ENCODE measurements around the gene SRRM2.

SRRM2 gene

DNA sequence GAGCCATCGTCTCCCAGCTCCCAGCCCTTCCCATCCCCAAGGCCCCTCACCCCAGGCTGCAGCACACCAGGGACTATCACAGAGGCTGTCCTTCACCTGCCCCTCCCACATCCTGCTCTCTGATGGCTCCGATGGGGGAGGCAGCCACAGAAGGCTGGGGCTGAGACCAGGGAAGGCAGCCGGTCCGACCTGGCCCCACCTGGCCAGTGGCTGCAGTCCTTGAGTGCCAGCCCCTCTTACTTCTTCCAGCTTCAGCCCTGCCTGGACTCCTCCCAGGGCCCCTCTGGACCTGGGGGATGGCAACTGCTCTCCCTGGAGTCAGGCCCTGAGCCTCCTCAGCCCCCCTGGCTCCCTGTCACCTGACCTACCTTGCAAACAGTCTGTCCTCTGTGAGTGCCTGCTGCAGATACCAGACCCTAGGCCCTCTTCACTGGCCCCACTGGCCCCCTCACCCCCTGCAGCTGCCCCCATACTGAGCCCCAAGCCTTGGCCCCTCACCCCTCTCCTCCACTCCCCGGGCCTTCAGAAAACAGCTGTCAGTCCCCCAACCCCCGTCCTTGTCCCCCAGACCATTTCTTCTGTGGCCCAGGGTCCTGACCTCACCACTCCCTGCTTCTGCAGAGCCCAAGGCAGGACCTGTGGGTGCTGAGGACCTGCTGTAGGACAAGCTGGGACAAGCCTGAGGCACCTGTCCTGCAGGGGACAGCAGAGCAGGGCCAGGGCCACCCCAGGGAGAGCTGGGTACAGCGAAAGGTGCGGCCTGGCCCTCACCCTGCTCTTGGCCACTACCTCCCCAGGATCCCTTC, 12.6 kb upstream of the SRRM2 start:
- DNase-seq (ENCODE audit: low spot score) = no peak

DNA sequence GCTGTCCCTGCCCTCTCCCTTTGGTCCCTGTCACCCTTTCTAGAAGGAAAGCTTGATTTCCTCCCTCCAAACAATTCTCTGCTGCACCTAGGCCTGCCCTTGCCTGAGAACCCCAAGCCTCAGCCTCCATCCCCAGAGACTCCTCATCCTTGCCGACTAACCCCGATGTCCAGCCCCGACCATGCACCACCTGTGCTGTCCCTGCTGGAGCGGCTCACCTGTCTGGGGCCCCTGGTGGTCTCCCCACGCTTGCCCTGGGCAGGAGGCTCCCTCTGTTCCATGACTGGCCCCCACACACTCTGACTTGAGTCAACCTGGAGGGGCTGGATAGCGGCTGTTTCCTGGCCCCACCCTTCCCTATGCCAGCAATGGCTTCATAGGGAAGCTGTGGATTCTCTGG, 12.0 kb upstream of the SRRM2 start:
- DNase-seq (ENCODE audit: low spot score) = no peak

DNA sequence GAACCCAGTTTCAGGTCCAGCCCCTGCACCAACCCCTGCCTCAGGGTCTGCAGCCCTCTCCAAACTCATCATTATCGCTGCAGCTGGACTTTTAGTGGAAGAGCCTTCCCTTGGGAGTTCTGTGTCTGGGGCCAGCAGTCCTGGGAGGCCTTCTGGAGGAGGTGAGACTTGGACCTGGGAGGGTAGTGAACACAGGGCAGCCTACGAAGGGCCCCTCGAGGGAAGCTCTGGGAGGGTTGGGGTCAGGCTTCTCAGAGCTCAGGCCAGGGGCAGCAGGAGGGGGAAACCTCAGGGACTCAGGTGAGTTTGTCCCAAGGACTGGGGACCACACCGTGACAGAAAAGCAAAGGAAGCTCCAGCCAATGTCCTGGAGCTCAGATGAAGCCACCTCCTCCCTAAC, 11.3 kb upstream of the SRRM2 start:
- DNase-seq (ENCODE audit: low spot score) = no peak

DNA sequence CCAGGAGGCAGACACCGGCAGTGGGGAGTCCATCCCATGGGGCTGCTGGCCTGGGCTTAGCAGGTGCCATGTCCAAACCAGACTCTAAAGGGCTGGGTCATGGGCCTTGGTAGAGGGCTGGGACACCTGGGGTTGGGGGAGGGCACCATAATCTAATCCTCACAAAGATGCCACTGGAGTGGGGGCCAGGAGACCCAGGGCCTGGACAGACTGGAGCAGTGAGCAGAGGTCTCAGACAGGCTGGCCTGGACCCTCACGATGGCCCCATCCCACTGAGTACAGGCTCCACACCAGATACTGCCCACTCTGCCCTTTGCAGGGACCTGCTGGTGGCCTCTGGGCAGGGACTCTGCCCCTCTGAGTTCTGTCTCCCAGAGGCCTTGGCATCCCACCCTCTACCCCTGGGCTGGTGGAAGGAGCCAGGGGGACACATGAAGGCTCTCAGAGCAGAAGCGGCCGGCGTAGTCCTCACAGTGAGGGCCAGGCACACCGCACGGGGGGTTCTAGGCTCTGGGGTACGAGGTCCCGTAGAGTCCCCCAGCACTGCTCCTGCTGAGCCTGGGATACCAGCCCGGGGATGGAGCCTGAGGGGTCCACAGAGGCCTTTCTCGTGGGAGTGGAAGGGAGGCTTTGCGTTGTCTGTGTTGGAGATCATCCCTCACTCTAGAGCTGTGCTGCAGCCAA, 10.0 kb upstream of the SRRM2 start:
- DNase-seq (ENCODE audit: low spot score) = no peak

DNA sequence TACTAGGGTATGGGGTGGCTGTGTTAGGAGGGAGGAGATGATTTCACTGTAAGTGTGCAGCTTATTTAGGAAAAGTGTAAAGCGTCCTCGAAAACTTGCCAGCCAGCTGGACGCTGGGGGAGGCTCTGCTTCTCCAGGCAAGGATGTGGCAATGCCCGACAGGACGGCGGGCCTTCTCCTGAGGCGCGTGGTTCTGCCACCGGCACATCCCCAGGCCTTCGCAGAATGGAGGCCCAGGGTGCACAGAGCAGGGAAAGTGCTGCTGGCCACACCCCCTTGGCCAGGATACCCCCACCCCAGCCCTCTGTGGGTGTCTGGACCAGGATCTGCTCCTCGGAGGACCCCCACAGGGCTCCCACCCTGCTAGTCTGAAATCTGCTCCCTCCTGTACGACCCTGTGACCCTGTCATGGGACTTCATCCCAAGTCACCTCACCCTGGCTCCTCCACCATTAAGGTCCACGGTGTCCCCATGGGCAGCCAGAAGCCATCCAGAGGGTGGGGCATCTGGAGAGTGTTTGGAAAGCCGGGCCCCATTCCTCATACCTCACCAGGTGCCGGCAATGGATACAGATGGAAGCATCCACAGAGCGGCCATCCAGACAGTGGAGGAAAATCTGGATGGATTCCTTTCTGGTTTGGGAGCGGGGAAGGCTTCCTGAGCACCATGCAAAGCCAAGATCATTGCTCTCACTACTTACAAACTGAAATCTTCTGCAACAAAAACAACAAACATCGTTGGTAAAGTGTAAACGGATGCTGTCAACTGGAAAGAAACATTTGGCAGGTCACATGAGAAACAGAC, 9.2 kb upstream of the SRRM2 start:
- DNase-seq (ENCODE audit: low spot score) = no peak

DNA sequence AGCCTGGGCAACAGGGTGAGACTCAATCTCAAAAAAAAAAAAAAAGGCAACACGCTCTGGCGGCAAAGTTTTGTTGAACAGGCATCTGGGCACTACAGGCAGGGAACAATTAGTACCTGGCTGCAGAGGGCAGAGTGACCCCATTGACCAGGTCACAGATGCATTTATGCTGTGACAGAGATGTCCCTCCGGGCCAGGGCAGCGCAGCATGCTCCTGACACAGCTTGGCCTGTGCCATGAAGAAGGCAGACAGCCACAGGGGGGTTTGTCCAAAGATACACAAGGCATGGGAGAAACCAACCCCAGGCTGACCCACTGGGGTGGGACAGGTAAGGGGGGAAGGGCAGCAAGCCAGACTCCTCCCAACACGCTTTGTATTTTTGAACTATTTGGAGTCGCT, 7.7 kb upstream of the SRRM2 start:
- no peak for DNase-seq (ENCODE audit: low spot score)

DNA sequence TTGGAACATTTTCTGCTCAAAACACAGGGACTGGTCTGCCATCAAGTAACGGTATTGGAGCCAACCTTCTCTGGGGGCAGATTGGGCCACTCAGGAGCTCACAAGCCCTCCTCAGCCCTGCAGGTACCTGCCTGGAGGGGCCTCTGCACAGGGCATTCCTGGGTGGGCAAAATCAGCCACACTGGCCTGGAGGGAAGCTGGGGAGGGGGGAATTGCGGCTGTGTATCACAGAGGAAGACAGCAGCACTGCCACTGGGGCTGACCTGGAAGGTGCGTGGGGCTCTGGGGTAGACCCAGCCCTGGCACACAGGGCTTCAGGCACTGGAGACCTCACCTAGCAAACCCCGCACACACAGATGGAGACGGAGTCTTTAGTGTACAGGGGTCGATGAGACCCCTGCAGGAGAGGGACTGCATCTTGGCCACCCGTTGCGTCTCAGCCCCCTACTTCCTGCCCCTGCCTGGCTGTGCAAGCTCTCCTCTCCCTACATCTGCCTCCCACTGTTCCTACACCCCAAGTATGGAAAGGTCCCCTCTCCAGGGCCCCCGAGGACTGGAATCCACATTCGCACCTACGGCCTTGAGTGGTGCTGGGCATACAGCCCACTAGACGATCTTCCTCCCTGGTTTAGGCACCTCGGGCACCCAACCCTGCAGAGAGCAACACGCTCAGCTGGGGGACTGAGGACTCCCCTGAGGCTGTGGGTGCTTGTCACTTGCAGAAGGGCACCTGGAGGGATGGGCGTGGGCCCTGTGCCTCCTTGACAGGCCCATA, 7.1 kb upstream of the SRRM2 start:
- DNase-seq (ENCODE audit: low spot score) = no peak

DNA sequence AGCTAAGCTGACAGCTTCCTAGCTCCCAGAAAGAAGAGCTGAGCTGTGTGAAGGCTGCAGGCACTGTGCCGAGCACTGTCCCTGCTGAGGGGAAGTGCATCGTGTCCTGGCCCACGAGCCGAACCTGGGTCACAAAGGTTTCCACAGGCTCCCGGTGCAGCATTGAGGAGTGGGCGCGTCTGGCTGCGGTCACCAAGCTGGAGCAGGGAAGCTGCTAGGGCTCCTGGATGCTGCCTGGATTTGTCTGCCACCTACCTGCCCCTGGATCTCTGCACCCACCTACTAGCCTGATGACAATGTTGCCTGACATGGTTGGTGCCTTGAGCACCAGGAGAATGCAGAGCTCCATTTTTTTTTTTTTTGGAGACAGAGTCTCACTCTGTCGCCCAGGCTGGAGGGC, 6.5 kb upstream of the SRRM2 start:
- DNase-seq (ENCODE audit: low spot score) = no peak

DNA sequence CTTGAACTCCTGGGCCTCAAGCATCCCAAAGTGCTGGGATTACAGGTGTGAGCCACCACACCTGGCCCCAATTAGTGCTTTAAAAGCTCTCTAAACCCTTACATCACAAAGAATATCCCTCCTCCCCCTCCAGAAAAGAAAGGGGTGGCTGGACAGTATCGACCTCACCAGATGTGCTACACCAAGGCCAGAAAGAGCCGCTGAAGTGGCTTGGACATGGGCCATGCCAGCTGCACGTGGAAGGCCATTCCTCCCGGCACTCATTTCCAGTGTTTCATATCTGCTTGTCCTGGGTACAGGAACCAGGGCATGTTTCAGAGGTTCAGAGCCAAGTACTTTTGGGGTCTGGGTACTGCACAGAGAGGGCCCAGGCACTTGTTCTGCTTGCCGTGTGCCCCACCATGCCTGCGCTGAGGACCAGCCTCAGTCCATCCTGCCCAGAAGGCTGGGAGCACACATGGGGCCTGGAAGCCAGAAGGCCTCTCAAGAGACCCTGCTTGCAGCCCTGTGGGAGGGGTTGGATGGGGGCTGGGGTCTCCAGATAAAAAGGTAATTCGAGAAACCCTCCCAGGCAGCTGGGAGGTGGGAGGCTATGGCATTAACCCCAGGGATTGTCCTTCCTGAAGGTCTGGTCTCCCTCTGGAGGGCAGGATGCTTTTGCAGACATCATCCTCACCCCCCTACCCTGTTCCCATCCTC, 3.5 kb upstream of the SRRM2 start:
- DNase-seq (ENCODE audit: low spot score) = no peak

DNA sequence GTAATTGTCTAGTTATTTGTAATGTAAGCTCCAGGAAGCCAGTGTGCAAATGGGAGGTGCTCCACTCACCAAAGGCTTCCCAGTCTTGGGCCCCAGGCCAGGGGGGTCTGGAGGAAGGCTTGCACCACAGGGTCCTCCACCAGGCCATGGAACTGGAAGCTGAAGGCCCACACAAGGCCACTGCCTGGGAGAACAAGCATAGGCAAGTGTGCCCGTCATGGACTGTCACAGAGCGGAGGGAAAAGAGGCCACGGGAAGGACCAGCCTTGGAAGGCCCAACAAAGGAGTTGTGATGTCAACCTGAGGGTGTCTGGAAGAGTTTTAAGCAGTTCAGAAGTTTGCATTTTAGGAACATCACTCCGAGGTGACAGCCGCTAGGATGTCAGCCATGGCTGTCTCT, 3.0 kb upstream of the SRRM2 start:
- DNase-seq (ENCODE audit: low spot score) = no peak

DNA sequence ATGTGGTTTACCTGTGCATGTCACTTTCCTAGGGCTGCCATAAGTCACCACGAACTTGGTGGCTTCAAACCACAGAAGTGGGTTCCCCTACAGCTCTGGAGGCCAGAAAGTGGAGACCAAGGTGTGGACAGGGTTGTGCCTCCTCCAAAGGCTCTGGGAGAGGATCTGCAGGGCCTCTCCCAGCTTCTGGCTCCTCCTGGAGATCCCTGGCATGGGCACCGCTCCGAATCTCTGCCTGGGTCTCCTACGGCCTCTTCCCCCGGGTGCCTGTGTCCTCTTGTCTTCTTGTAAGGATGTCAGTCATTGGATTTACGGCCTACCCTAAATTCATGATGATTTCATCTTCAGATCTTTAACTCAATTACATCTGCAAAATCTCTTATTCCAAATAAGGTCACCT, 2.5 kb upstream of the SRRM2 start:
- no peak for DNase-seq (ENCODE audit: low spot score)

DNA sequence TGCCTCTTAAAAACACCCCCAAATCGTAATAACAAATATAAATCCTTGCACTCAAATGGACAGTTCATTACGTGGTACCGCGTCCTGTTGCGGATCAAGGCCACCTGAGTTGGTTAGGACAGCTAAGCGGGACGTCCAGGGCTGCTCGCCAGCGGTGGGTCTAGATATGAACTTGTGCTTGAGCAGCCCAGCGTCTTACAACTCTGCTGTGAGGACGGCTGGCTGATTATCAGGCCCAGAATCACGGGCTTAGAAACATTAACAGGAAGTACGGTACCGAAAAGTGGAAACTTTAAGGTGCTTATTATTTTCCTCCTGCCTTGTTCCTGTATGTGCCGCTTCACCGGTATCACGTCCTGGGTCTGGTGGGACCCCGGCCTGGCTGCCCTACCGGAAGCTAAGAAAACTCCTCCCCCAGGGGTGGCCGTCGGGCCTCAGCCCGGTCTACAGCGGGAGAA, 832 bp upstream of the SRRM2 start:
- DNase-seq (ENCODE audit: low spot score) = peak; percentile 45

DNA sequence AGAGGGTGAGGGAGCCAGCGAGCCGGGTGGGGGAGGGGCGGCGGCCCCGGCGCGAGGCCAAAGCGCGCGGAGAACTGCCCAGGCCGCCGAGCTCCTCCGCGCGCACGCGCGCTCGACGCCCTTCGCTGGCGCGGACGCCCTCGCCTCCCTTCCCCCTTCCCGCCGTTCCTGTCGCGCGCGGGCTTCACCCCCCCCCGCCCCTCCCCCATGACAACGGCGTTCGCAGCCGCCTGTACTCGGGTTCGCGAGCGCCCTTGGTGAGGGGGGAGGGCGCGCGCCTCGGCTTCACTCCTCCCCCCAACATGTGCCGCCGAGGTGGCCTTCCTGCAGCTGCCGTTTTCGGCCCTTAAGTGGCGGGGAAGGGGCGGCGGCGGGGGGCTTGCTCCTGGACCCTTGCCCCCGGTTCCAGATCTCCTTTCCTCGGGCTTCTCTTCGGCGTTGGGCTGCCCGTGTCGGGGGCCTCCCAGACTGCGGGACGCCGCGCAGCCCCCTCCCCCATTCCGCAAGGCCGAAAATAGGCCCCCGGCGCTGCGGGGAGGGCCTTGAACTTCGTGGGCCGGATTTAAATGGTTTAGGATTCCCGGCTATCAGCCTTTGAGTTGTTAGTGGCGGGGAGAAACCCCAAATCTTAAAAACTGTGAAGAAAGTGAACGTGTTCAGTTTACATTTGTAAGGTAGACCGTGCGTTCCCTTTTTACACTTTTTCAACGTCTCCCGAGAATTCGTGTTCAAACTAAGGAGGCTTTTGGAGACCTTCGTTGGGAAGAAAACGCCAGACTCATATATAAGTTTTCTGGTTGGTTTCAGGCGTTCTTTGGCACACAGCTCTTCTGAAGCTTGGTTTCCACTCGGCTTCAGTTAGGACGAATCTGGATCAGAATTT, 653 bp downstream of the SRRM2 start:
- peak; percentile 86 for DNase-seq (ENCODE audit: low spot score)

DNA sequence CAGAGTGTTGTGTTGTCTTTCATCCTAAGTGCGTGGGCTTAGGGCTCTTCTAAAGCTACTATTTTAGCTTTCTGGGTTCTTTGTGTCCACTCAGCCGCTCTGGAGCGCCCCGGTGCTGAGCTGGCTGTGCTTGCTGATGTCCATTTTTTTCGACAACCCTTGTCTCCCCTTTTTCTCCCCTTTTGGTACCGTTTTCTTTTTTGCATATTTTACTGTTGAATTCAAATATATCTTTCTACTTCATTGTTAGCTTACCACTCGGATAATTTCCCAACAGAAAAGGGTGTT, 1.2 kb downstream of the SRRM2 start:
- DNase-seq (ENCODE audit: low spot score) = no peak

DNA sequence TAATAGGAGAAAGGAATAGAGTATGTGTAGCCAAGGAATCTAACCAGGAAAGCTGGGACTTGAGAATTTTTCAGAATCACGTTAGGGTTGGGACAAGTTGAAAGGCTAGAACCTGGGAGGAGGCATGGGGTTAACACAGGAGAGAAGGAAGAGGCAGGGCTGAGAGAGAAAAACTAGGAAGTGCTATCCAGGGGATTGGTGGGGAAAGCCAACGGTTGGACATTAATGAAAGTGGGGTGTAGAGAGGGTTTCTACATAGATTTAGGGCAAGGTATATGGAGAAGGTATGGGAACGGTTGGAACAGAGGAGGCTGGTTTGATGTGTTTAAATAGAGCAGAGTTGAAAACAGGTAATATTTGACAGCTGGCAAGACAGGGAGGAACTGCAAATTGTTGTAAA, 2.7 kb downstream of the SRRM2 start:
- no peak for DNase-seq (ENCODE audit: low spot score)

DNA sequence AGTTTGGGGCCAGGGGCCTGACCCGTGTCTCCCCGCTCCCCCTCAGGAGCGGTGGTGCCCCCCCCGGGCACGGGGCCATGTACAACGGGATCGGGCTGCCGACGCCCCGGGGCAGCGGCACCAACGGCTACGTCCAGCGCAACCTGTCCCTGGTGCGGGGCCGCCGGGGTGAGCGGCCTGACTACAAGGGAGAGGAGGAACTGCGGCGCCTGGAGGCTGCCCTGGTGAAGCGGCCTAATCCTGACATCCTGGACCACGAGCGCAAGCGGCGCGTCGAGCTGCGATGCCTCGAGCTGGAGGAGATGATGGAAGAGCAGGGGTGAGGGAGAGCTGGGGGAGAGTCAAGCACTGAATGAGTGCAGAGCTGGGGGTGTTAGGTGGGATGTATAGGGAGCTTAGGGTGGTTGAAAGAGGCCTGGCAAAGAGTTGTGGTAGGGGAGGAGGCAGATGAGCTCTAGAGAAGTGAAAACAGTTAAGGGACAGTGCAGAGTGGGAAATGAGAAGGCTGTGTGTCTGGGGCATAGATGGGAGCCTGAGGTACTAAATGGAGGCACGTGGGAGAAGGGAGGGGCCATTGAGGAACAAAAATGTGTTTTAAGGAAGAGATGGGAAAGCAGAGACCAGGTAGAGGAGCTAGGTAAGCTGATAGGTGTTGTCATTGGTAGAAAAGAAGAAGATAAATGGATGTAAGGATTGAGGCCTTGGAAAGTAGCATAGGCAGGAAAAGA, 4.0 kb downstream of the SRRM2 start:
- no peak for DNase-seq (ENCODE audit: low spot score)

DNA sequence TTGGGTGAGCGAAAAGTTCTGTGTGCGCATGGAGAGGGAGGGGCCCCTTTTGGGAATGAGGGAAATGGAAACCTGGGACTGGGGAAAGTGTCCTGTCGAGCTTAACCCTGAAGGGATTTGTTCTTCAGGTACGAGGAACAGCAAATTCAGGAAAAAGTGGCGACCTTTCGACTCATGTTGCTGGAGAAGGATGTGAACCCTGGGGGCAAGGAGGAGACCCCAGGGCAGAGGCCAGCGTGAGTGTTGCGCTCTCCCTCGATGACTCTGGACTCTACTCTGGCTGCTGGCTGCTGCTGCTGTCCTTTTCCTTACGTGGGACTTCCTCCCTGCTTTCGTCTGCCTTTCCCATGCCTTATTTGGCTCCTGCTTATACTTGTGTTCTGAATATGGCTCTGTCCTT, 4.9 kb downstream of the SRRM2 start:
- DNase-seq (ENCODE audit: low spot score) = no peak

DNA sequence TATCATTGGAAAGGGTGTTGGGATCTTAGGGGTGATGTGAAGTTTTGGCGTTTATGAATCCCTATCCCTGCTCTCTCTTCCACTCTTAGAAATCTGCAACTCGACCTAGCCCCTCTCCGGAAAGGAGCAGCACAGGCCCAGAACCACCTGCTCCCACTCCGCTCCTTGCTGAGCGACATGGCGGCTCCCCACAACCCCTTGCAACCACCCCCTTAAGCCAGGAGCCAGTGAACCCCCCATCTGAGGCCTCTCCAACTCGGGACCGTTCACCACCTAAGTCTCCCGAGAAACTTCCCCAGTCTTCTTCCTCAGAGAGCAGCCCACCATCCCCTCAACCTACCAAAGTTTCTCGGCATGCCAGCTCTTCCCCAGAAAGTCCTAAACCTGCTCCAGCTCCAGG, 9.0 kb downstream of the SRRM2 start:
- DNase-seq (ENCODE audit: low spot score) = no peak

DNA sequence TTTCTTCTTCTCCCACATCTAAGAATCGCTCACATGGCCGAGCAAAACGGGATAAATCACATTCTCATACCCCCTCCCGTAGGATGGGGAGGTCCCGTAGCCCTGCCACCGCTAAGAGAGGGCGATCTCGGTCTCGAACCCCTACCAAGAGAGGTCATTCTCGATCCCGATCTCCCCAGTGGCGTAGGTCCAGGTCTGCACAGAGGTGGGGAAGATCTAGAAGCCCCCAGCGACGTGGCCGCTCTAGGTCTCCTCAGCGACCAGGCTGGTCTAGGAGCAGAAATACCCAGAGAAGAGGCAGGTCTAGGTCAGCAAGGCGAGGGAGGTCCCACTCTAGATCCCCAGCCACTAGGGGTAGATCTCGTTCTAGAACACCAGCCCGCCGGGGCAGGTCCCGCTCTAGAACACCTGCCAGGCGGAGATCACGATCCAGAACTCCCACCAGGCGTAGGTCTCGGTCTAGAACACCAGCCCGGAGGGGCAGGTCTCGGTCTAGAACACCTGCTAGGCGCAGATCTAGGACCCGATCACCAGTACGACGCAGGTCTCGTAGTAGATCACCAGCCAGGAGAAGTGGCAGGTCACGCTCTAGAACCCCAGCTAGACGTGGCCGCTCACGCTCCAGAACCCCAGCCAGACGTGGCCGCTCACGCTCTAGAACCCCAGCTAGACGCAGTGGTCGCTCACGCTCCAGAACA, 9.6 kb downstream of the SRRM2 start:
- DNase-seq (ENCODE audit: low spot score) = no peak

All from COLO829 (cell line).